Gastrocnemius medialis (tissue), 4 donors: ENCODE measurements around the gene PDK1.

Experiments used
- CTCF ChIP-seq, 5 experiments: fragments of 450-650 bp in 3 of 5; fragments of 200-600 bp in 2 of 5; sonication (generic) in 2 of 5; IDR thresholded peaks in 4 of 5; conservative IDR thresholded peaks in 1 of 5; 1 replicate in 4 of 5; 2 replicates in 1 of 5; pipeline ENCODE4 v1.5.1; 2016 to 2019; ENCODE audit warnings: antibody characterized with exemption in 5 of 5, mild to moderate bottlenecking in 3 of 5, moderate library complexity in 3 of 5
- POLR2A ChIP-seq, 2 donors: fragments of 450-650 bp; IDR thresholded peaks; one replicate each; pipeline ENCODE4 v1.6.1; 2017; ENCODE audit warnings: antibody characterized with exemption in 2 of 2, mild to moderate bottlenecking in 2 of 2, moderate library complexity in 2 of 2

- TF ChIP-seq CTCF (IDR thresholded peaks at IDR 0.05 in 4 of 5, conservative IDR thresholded peaks at IDR 0.05 in 1 of 5) (no peak), POLR2A (IDR thresholded peaks at IDR 0.05) (no peak)
Measured at GRCh38 chr2:172639823-172640222, 83.9 kb downstream of the PDK1 start.
